ENCODE data around the gene AXIN1. TPM values are rescaled to one million over a fixed set of nuclear protein-coding genes. Genes with fewer than 3 reads are reported as not detected.

AXIN1 gene
- total RNA-seq, 1 donor from 2014 or later: 27.0 TPM

GRCh38 chr16:356741-357140, 4.2 kb upstream of the AXIN1 start:
- H4K20me1 ChIP-seq (ENCODE audit: insufficient read depth, low read length): no peaks in the 10 kb centered on the region
- no peak overlapping the region for H3K27ac Mint-ChIP-seq (ENCODE audit: unreplicated experiment)
- no peak overlapping the region for H3K4me3 ChIP-seq (ENCODE audit: insufficient read depth, low read depth, low read length)
- no peak overlapping the region for H3K4me3 Mint-ChIP-seq (ENCODE audit: unreplicated experiment)
- H3K9me3 ChIP-seq (ENCODE audit: insufficient read depth, low read depth, low read length): no peaks in the 10 kb centered on the region
- TF ChIP-seq EZH2 (IDR thresholded peaks at IDR 0.05; ENCODE audit: insufficient read depth, low read length) (no peak), CTCF (IDR thresholded peaks at IDR 0.05; ENCODE audit: insufficient read depth, low read depth, low read length) (no peak)
- peaks cover 1% of the 10 kb centered on the region for H3K79me2 ChIP-seq (ENCODE audit: insufficient read depth, low read length)
- H3K36me3 ChIP-seq (ENCODE audit: insufficient read depth, low read length): no peaks in the 10 kb centered on the region
- H3K9ac ChIP-seq (ENCODE audit: low read length): no peak overlapping the region
- H3K4me1 ChIP-seq (ENCODE audit: insufficient read depth, low read length): no peaks in the 10 kb centered on the region
- H3K27me3 ChIP-seq (ENCODE audit: insufficient read depth, low read length): no peaks in the 10 kb centered on the region
- no peaks in the 10 kb centered on the region for H3K9me3 Mint-ChIP-seq (ENCODE audit: unreplicated experiment)
- no peaks in the 10 kb centered on the region for H3K27me3 Mint-ChIP-seq (ENCODE audit: low read depth, unreplicated experiment)
- H2AFZ ChIP-seq (ENCODE audit: low read depth, low read length): no peak overlapping the region
- H3K27ac ChIP-seq (ENCODE audit: low read depth, low read length): no peak overlapping the region
- FAIRE-seq (no peak), DNase-seq (ENCODE audit: low read depth) (no peak)
- H3K36me3 Mint-ChIP-seq (ENCODE audit: low read depth, unreplicated experiment): no peaks in the 10 kb centered on the region
- H3K4me2 ChIP-seq (ENCODE audit: low read length): no peak overlapping the region
- no peaks in the 10 kb centered on the region for H3K4me1 Mint-ChIP-seq (ENCODE audit: low read depth, unreplicated experiment)

GRCh38 chr16:354971-355461, 2.5 kb upstream of the AXIN1 start:
- Mint-ChIP-seq H3K4me3 (ENCODE audit: unreplicated experiment) (no peak overlapping the region), H3K36me3 (ENCODE audit: low read depth, unreplicated experiment) (no peaks in the 10 kb centered on the region), H3K27me3 (ENCODE audit: low read depth, unreplicated experiment) (no peaks in the 10 kb centered on the region), H3K4me1 (ENCODE audit: low read depth, unreplicated experiment) (peaks cover 4% of the 10 kb centered on the region), H3K9me3 (ENCODE audit: unreplicated experiment) (no peaks in the 10 kb centered on the region), H3K27ac (ENCODE audit: unreplicated experiment) (no peak overlapping the region)
- TF ChIP-seq CTCF (IDR thresholded peaks at IDR 0.05; ENCODE audit: insufficient read depth, low read depth, low read length): no peak
- TF ChIP-seq EZH2 (IDR thresholded peaks at IDR 0.05; ENCODE audit: insufficient read depth, low read length): no peak
- Histone ChIP-seq H3K27ac (ENCODE audit: low read depth, low read length) (no peak overlapping the region), H3K9me3 (ENCODE audit: insufficient read depth, low read depth, low read length) (no peaks in the 10 kb centered on the region), H3K9ac (ENCODE audit: low read length) (no peak overlapping the region), H3K36me3 (ENCODE audit: insufficient read depth, low read length) (no peaks in the 10 kb centered on the region), H3K79me2 (ENCODE audit: insufficient read depth, low read length) (peaks cover 15% of the 10 kb centered on the region), H3K27me3 (ENCODE audit: insufficient read depth, low read length) (no peaks in the 10 kb centered on the region), H2AFZ (ENCODE audit: low read depth, low read length) (no peak overlapping the region), H3K4me1 (ENCODE audit: insufficient read depth, low read length) (no peaks in the 10 kb centered on the region), H4K20me1 (ENCODE audit: insufficient read depth, low read length) (peaks cover 8% of the 10 kb centered on the region), H3K4me3 (ENCODE audit: insufficient read depth, low read depth, low read length) (no peak overlapping the region), H3K4me2 (ENCODE audit: low read length) (no peak overlapping the region)
- FAIRE-seq: no peak
- no peak for DNase-seq (ENCODE audit: low read depth)

GRCh38 chr16:354291-354881, 1.9 kb upstream of the AXIN1 start:
- Mint-ChIP-seq H3K27me3 (ENCODE audit: low read depth, unreplicated experiment) (no peaks in the 10 kb centered on the region), H3K9me3 (ENCODE audit: unreplicated experiment) (no peaks in the 10 kb centered on the region), H3K4me3 (ENCODE audit: unreplicated experiment) (peak overlapping the region; percentile 31), H3K36me3 (ENCODE audit: low read depth, unreplicated experiment) (no peaks in the 10 kb centered on the region), H3K4me1 (ENCODE audit: low read depth, unreplicated experiment) (peaks cover 9% of the 10 kb centered on the region), H3K27ac (ENCODE audit: unreplicated experiment) (no peak overlapping the region)
- Histone ChIP-seq H4K20me1 (ENCODE audit: insufficient read depth, low read length) (peaks cover 14% of the 10 kb centered on the region), H3K9me3 (ENCODE audit: insufficient read depth, low read depth, low read length) (no peaks in the 10 kb centered on the region), H3K9ac (ENCODE audit: low read length) (no peak overlapping the region), H2AFZ (ENCODE audit: low read depth, low read length) (no peak overlapping the region), H3K4me3 (ENCODE audit: insufficient read depth, low read depth, low read length) (no peak overlapping the region), H3K4me2 (ENCODE audit: low read length) (no peak overlapping the region), H3K4me1 (ENCODE audit: insufficient read depth, low read length) (no peaks in the 10 kb centered on the region), H3K27ac (ENCODE audit: low read depth, low read length) (no peak overlapping the region), H3K79me2 (ENCODE audit: insufficient read depth, low read length) (peaks cover 21% of the 10 kb centered on the region), H3K27me3 (ENCODE audit: insufficient read depth, low read length) (no peaks in the 10 kb centered on the region), H3K36me3 (ENCODE audit: insufficient read depth, low read length) (no peaks in the 10 kb centered on the region)
- FAIRE-seq (no peak), DNase-seq (ENCODE audit: low read depth) (no peak)
- TF ChIP-seq CTCF (IDR thresholded peaks at IDR 0.05; ENCODE audit: insufficient read depth, low read depth, low read length) (no peak), EZH2 (IDR thresholded peaks at IDR 0.05; ENCODE audit: insufficient read depth, low read length) (no peak)
